ENCODE data around the gene KCNJ6. TPM values are rescaled to one million over a fixed set of nuclear protein-coding genes. Genes with fewer than 3 reads are reported as not detected.

KCNJ6 gene
- total RNA-seq, 4 donors from 2014 or later, result 0.08 to 0.40 TPM; not detected in 2

GRCh38 chr21:37565530-37566223 lies 350.6 kb downstream of the KCNJ6 start:
- ATAC-seq, result no peak
- Histone ChIP-seq H3K36me3 (no peaks in the 10 kb centered on the region), H3K9me3 (no peaks in the 10 kb centered on the region), H3K4me3 (no peak overlapping the region), H3K27me3 (no peaks in the 10 kb centered on the region), H3K27ac (peak overlapping the region in 1 of 4 donors; percentile 94), H3K4me1 (peaks cover 0 to 27% (median 4%) of the 10 kb centered on the region in 3 donors)
- WGBS, 2 donors (ENCODE audit: low coverage in 1 of 2), result 60 to 76% methylated on average over 6 to 11 of the region's 14 CpGs
- no peak for TF ChIP-seq POLR2A (IDR thresholded peaks at IDR 0.05)
- no peak for TF ChIP-seq CTCF (IDR thresholded peaks at IDR 0.05)

GRCh38 chr21:37564924-37565529 lies 351.2 kb downstream of the KCNJ6 start:
- no peaks in the 10 kb centered on the region for H3K9me3 ChIP-seq
- peaks cover 0 to 27% (median 4%) of the 10 kb centered on the region in 3 donors for H3K4me1 ChIP-seq
- no peaks in the 10 kb centered on the region for H3K36me3 ChIP-seq
- 80 to 92% methylated on average over 6 to 11 of the region's 12 CpGs for WGBS, 2 donors (ENCODE audit: low coverage in 1 of 2)
- peak overlapping the region; percentile 79 to 96 (median 92) for H3K27ac ChIP-seq
- ATAC-seq, result no peak
- TF ChIP-seq EP300 (IDR thresholded peaks at IDR 0.05) (no peak), POLR2A (IDR thresholded peaks at IDR 0.05) (no peak), POLR2AphosphoS5 (IDR thresholded peaks at IDR 0.05) (no peak), CTCF (IDR thresholded peaks at IDR 0.05) (no peak)
- peak overlapping the region in 1 of 2 donors; percentile 87 for H3K4me3 ChIP-seq
- H3K27me3 ChIP-seq, result no peaks in the 10 kb centered on the region

GRCh38 chr21:37564341-37564923 lies 351.8 kb downstream of the KCNJ6 start:
- peak overlapping the region; percentile 79 to 96 (median 92) for H3K27ac ChIP-seq
- no peaks in the 10 kb centered on the region for H3K9me3 ChIP-seq
- no peaks in the 10 kb centered on the region for H3K36me3 ChIP-seq
- H3K4me1 ChIP-seq, result peaks cover 0 to 27% (median 4%) of the 10 kb centered on the region in 3 donors
- peak overlapping the region; percentile 68 to 87 for H3K4me3 ChIP-seq
- WGBS, 2 donors (ENCODE audit: low coverage in 1 of 2), result 27 to 30% methylated on average over 2 to 6 of the region's 14 CpGs
- TF ChIP-seq CTCF (IDR thresholded peaks at IDR 0.05) (peak in 1 of 4 experiments; percentile 19), POLR2A (IDR thresholded peaks at IDR 0.05) (no peak), POLR2AphosphoS5 (IDR thresholded peaks at IDR 0.05) (peak; percentile 87)
- peak; percentile 87 for ATAC-seq
- no peaks in the 10 kb centered on the region for H3K27me3 ChIP-seq

GRCh38 chr21:37563641-37564340 lies 352.5 kb downstream of the KCNJ6 start:
- H3K27ac ChIP-seq, result peak overlapping the region; percentile 79 to 96 (median 92)
- no peaks in the 10 kb centered on the region for H3K36me3 ChIP-seq
- H3K4me3 ChIP-seq, result peak overlapping the region; percentile 68 to 87
- peak; percentile 96 for ATAC-seq
- no peaks in the 10 kb centered on the region for H3K27me3 ChIP-seq
- peaks cover 0 to 27% (median 4%) of the 10 kb centered on the region in 3 donors for H3K4me1 ChIP-seq
- H3K9me3 ChIP-seq, result no peaks in the 10 kb centered on the region
- no peak for TF ChIP-seq EP300 (IDR thresholded peaks at IDR 0.05)
- TF ChIP-seq CTCF (IDR thresholded peaks at IDR 0.05), result peak in 3 of 4 experiments; percentile 58 to 76 (median 76)
- TF ChIP-seq POLR2AphosphoS5 (IDR thresholded peaks at IDR 0.05), result peak; percentile 43
- TF ChIP-seq POLR2A (IDR thresholded peaks at IDR 0.05), result peak; percentile 54 to 72
- 0% methylated on average over 1 of the region's 67 CpGs; no CpG with 5 or more reads in 1 of the 2 donors for WGBS, 2 donors (ENCODE audit: low coverage in 1 of 2)
